A549 (cell line): ENCODE results near the gene NKAIN2. TPM values are rescaled to one million over a fixed set of nuclear protein-coding genes. Genes with fewer than 3 reads are reported as not detected.

ENCODE experiments used
- ATAC-seq, 2 experiments: fragments of 200-7000 bp in 1 of 2; fragments of >200 bp in 1 of 2; cut with Nextera tagmentation in 1 of 2; cut with Tn5 transposase in 1 of 2; 3 replicates each; pipeline versions ENCODE4 v1.8.0 to v1.9.1; 2018 to 2020; ENCODE audit warnings: mild to moderate bottlenecking in 1 of 2, moderate library complexity in 1 of 2
- CTCF ChIA-PET: fragments of 300-600 bp; sonication (Branson Sonifier 250); formaldehyde crosslinking; extraction: SDS; loops from one replicate; lab custom pipeline; 2021; ENCODE audit warnings: antibody characterized with exemption, inconsistent platforms; lab: Yijun Ruan, JAX
- POLR2A ChIA-PET: fragments of 350-600 bp; formaldehyde crosslinking; extraction: SDS; loops from one replicate; lab custom pipeline; 2021; ENCODE audit warnings: antibody characterized with exemption, inconsistent platforms; lab: Yijun Ruan, JAX
- DNase-seq, 2 experiments: peaks; one replicate each; pipeline versions ENCODE4 v3.0.0 to v3.0.0-alpha.2; 2011 to 2016; ENCODE audit warnings: low read depth in 1 of 2, low spot score in 1 of 2
- FAIRE-seq: peaks from 2 replicates; lab custom pipeline; 2011; peaks lifted over from hg19 to GRCh38; lab: Jason Lieb, UNC
- H3K27ac ChIP-seq, 2 experiments: fragments of >200 bp; sonication (Bioruptor Twin); formaldehyde crosslinking; 3 replicates each; pipeline ENCODE4 v1.5.1; 2016 to 2017
- H3K4me1 ChIP-seq: fragments of >200 bp; sonication (Bioruptor Twin); formaldehyde crosslinking; 3 replicates; pipeline ENCODE4 v1.6.1; 2016
- H3K4me2 ChIP-seq: fragments of >200 bp; sonication (Bioruptor Twin); formaldehyde crosslinking; 3 replicates; pipeline ENCODE4 v1.6.1; 2016
- H3K4me3 ChIP-seq: fragments of >200 bp; sonication (Bioruptor Twin); formaldehyde crosslinking; 3 replicates; pipeline ENCODE4 v1.5.1; 2016
- H3K9me3 ChIP-seq: fragments of >200 bp; sonication (Bioruptor Twin); formaldehyde crosslinking; 3 replicates; pipeline ENCODE4 v1.6.1; 2016
- CBX8 ChIP-seq: fragments of 200-600 bp; sonication (generic); IDR thresholded peaks from 2 replicates; pipeline ENCODE4 v1.6.1; 2016
- CEBPB ChIP-seq, 2 experiments: fragments of >200 bp in 1 of 2; sonication (Bioruptor Twin) in 1 of 2; formaldehyde crosslinking in 1 of 2; IDR thresholded peaks; 2 replicates each; pipeline ENCODE4 v1.6.1; 2012 to 2016
- CHD4 ChIP-seq: fragments of 200-600 bp; sonication (generic); IDR thresholded peaks from 2 replicates; pipeline ENCODE4 v1.6.1; 2016; ENCODE audit warnings: antibody characterized with exemption, mild to moderate bottlenecking, borderline replicate concordance
- EHF ChIP-seq: fragments of 250-450 bp; sonication (Bioruptor Pico); IDR thresholded peaks from 2 replicates; pipeline ENCODE4 v1.5.0; 2020; ENCODE audit warnings: mild to moderate bottlenecking
- ELK1 ChIP-seq: fragments of 150-350 bp; IDR thresholded peaks from 2 replicates; pipeline ENCODE4 v1.6.1; 2014; ENCODE audit warnings: low read depth, mild to moderate bottlenecking, low read length
- ESRRA ChIP-seq: fragments of 150-350 bp; IDR thresholded peaks from 2 replicates; pipeline ENCODE4 v1.6.1; 2014; ENCODE audit warnings: mild to moderate bottlenecking, low read length, borderline replicate concordance
- FOSB ChIP-seq: fragments of 250-450 bp; sonication (Bioruptor Pico); IDR thresholded peaks from 2 replicates; pipeline ENCODE4 v1.5.0; 2020; ENCODE audit warnings: mild to moderate bottlenecking, moderate library complexity
- FOSL2 ChIP-seq, 2 experiments: fragments of 450-650 bp in 1 of 2; fragments of >200 bp in 1 of 2; sonication (Bioruptor Twin) in 1 of 2; formaldehyde crosslinking; IDR thresholded peaks; 2 replicates each; pipeline versions ENCODE4 v1.5.0 to v1.6.1; 2016 to 2020; ENCODE audit warnings: mild to moderate bottlenecking in 1 of 2, moderate library complexity in 1 of 2
- GATA3 ChIP-seq: IDR thresholded peaks from 2 replicates; pipeline ENCODE4 v1.6.1; 2012; ENCODE audit warnings: borderline replicate concordance
- HEYL ChIP-seq: fragments of 250-450 bp; sonication (Bioruptor Pico); IDR thresholded peaks from 2 replicates; pipeline ENCODE4 v1.8.0; 2021; ENCODE audit warnings: mild to moderate bottlenecking, moderate library complexity
- HOXB13 ChIP-seq: fragments of 250-450 bp; sonication (Bioruptor Pico); IDR thresholded peaks from 2 replicates; pipeline ENCODE4 v1.5.0; 2020; ENCODE audit warnings: low read depth, mild to moderate bottlenecking, moderate library complexity
- KDM1A ChIP-seq: fragments of 200-600 bp; sonication (generic); IDR thresholded peaks from 2 replicates; pipeline ENCODE4 v1.6.1; 2016; ENCODE audit warnings: low read depth, mild to moderate bottlenecking
- KDM5A ChIP-seq: fragments of 200-600 bp; sonication (generic); IDR thresholded peaks from 2 replicates; pipeline ENCODE4 v1.6.1; 2016; ENCODE audit warnings: antibody characterized with exemption, mild to moderate bottlenecking
- MAFK ChIP-seq: fragments of 450-650 bp; IDR thresholded peaks from 2 replicates; pipeline ENCODE4 v1.6.1; 2014; ENCODE audit not compliant: partially characterized antibody
- MAZ ChIP-seq: fragments of 150-350 bp; IDR thresholded peaks from 2 replicates; pipeline ENCODE4 v1.6.1; 2014; ENCODE audit warnings: antibody characterized with exemption, low read depth, low read length, borderline replicate concordance
- MYC ChIP-seq: IDR thresholded peaks from 2 replicates; pipeline ENCODE4 v1.6.1; 2012; ENCODE audit warnings: mild to moderate bottlenecking, inconsistent platforms, low read length, improper control_type of control experiment, borderline replicate concordance
- NFE2L2 ChIP-seq: fragments of 150-350 bp; conservative IDR thresholded peaks from 2 replicates; pipeline ENCODE4 v1.6.1; 2014; ENCODE audit warnings: low read length
- NR3C1 ChIP-seq: fragments of >200 bp; sonication (Bioruptor Twin); formaldehyde crosslinking; IDR thresholded peaks from 3 replicates; pipeline ENCODE4 v1.6.1; 2017
- POLR2A ChIP-seq: IDR thresholded peaks from 2 replicates; pipeline ENCODE4 v1.6.1; 2012; ENCODE audit warnings: mild to moderate bottlenecking, low read length
- RAD21 ChIP-seq, 2 experiments: fragments of >200 bp in 1 of 2; sonication (Bioruptor Twin) in 1 of 2; formaldehyde crosslinking in 1 of 2; IDR thresholded peaks in 1 of 2; conservative IDR thresholded peaks in 1 of 2; 2 replicates in 1 of 2; 3 replicates in 1 of 2; pipeline ENCODE4 v1.6.1; 2012 to 2018; ENCODE audit warnings: inconsistent platforms in 1 of 2
- RARB ChIP-seq: fragments of 250-450 bp; sonication (Bioruptor Pico); IDR thresholded peaks from 2 replicates; pipeline ENCODE4 v1.8.0; 2021; ENCODE audit warnings: mild to moderate bottlenecking, moderate library complexity
- REST ChIP-seq: fragments of 200-600 bp; sonication (generic); IDR thresholded peaks from 2 replicates; pipeline ENCODE4 v1.6.1; 2016; ENCODE audit warnings: antibody characterized with exemption, mild to moderate bottlenecking, moderate library complexity
- RFX5 ChIP-seq: fragments of 450-650 bp; IDR thresholded peaks from 2 replicates; pipeline ENCODE4 v1.7.1; 2014; ENCODE audit warnings: antibody characterized with exemption, mild to moderate bottlenecking, moderate library complexity
- SMC3 ChIP-seq: fragments of >200 bp; sonication (Bioruptor Twin); formaldehyde crosslinking; IDR thresholded peaks from 3 replicates; pipeline ENCODE4 v1.6.1; 2018; ENCODE audit warnings: inconsistent platforms
- SREBF2 ChIP-seq: fragments of 450-650 bp; IDR thresholded peaks from 2 replicates; pipeline ENCODE4 v1.6.1; 2014; ENCODE audit warnings: mild to moderate bottlenecking, moderate library complexity
- TP53 ChIP-seq: fragments of 250-450 bp; sonication (Bioruptor Pico); IDR thresholded peaks from 2 replicates; pipeline ENCODE4 v1.5.0; 2021; ENCODE audit warnings: mild to moderate bottlenecking, moderate library complexity
- USF2 ChIP-seq: fragments of 450-650 bp; IDR thresholded peaks from 2 replicates; pipeline ENCODE4 v1.6.1; 2014; ENCODE audit warnings: antibody characterized with exemption
- ZC3H11A ChIP-seq: fragments of 450-650 bp; IDR thresholded peaks from 2 replicates; pipeline ENCODE4 v1.6.1; 2014; ENCODE audit warnings: antibody characterized with exemption, mild to moderate bottlenecking
- ZFP36 ChIP-seq: fragments of 450-650 bp; IDR thresholded peaks from 2 replicates; pipeline ENCODE4 v1.6.1; 2014; ENCODE audit warnings: borderline replicate concordance; ENCODE audit not compliant: partially characterized antibody
- WGBS: methylation state at CpG from one replicate; pipeline ENCODE4 v1.1.6; 2017; ENCODE audit errors: missing lambda C conversion rate; 5-methylcytosine and 5-hydroxymethylcytosine counted together
- polyA plus RNA-seq, 4 experiments: library from polyadenylated mRNA; depleted of rRNA in 3 of 4; stranded (reverse); fragments of >200 nt; fragmentation: RNase III in 1 of 4; extraction: RNeasy Plus Mini Kit Qiagen cat#74134 plus additional on column Dnase treatment in 1 of 4; gene quantifications; 2 replicates in 3 of 4; 3 replicates in 1 of 4; pipeline ENCODE4 v1.2.3, GENCODE V29; 2011 to 2017
- TF ChIP-seq, protein P1 (sequence below): IDR thresholded peaks from 2 replicates; pipeline ENCODE4 v1.6.1; 2012

The NKAIN2 gene
- polyA plus RNA-seq, 2 of the 4 experiments (the other 2 are of a cell fraction) = not detected

DNA sequence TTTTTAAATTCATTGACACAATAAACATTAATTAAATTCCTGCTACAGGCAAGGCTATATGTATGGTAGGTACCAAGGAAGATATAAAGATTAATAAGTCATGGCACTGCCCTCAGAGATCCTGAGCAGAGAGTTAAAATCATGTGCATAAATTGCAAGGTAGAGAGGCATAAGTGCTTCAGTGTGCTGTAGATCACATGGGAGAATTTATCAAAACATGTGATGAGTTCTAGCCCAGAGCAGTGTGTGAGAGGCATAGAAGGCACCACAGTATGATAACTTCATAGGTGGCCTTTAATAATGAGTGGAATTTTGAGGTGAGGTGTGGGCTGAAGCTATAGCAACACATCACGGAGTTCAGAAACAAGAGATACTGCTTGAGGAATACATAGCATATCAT, 692.7 kb downstream of the NKAIN2 start:
- WGBS = 10% methylated on average over 1 of the region's 1 CpG
- no peaks in the 10 kb centered on the region for H3K4me1 ChIP-seq
- POLR2A ChIA-PET = no interaction called here
- no peak for DNase-seq
- H3K9me3 ChIP-seq = no peaks in the 10 kb centered on the region
- H3K27ac ChIP-seq = no peak overlapping the region
- TF ChIP-seq HEYL (CRISPR knock-in tag) (no peak), GATA3 (no peak), TP53 (CRISPR knock-in tag) (no peak), USF2 (no peak)
- ATAC-seq = no peak
- no peak overlapping the region for H3K4me2 ChIP-seq
- no peak for FAIRE-seq
- no peak overlapping the region for H3K4me3 ChIP-seq
- CTCF ChIA-PET = no interaction called here

DNA sequence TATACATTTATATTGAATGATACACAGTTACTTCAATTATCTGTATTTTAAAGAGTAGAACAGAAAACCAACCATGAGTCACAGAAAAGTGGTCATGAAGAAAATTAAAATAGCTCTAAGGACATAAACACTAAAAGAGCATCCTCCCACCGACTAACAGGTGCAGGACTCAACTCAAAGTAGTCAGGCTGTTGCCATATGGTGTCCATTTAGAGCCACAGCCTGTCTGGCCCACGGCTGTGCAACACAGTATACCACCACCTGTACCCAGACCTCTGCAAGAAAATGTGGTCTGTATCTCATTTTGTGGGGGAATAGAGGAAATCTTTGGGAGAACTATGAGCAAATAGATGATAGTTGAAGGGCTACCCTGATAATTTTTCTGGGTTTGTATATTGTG, 708.8 kb downstream of the NKAIN2 start:
- Histone ChIP-seq H3K4me1 (no peaks in the 10 kb centered on the region), H3K27ac (no peak overlapping the region), H3K4me3 (no peak overlapping the region), H3K4me2 (no peak overlapping the region), H3K9me3 (no peaks in the 10 kb centered on the region)
- no peak for DNase-seq
- no peak for ATAC-seq
- 0% methylated on average over 2 of the region's 2 CpGs for WGBS
- ChIA-PET CTCF (no interaction called here), POLR2A (no interaction called here)
- TF ChIP-seq CHD4 (no peak), CBX8 (no peak), MYC (no peak), ESRRA (no peak), SREBF2 (no peak), ZC3H11A (no peak), MAFK (no peak), RARB (no peak), MAZ (no peak), EHF (no peak), FOSB (CRISPR knock-in tag) (no peak), KDM1A (no peak), ELK1 (no peak), RFX5 (no peak)
- no peak for FAIRE-seq

DNA sequence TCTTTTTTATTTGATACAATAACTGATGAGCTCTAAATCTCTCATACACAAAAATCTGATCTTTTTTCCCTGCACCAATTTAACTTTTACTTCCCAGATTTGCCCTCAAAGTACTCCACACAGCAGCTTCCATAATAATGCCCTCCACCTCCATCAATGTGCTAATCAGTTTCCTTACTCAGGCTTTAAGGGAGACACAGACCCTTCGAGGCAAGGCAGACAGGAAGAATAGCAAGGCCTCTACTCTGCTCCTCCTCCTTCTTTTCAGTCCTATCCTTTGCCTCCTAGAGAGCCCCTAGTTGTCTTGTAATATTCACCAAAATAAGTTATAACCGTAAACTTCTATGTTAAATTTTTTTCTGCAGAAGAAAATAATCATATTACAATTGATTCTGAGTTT, 713.7 kb downstream of the NKAIN2 start:
- no peak overlapping the region for H3K4me2 ChIP-seq
- POLR2A ChIA-PET = no interaction called here
- FAIRE-seq = no peak
- H3K27ac ChIP-seq = no peak overlapping the region
- CTCF ChIA-PET = no interaction called here
- WGBS = 0% methylated on average over 2 of the region's 2 CpGs
- DNase-seq = no peak
- no peaks in the 10 kb centered on the region for H3K9me3 ChIP-seq
- H3K4me3 ChIP-seq = no peak overlapping the region
- no peak for ATAC-seq
- H3K4me1 ChIP-seq = no peaks in the 10 kb centered on the region
- TF ChIP-seq FOSL2 (IDR thresholded peaks at IDR 0.05) (no peak), FOSL2 (CRISPR knock-in tag; IDR thresholded peaks at IDR 0.05) (no peak), REST (no peak), POLR2A (no peak), KDM1A (no peak), RARB (no peak), CEBPB (IDR thresholded peaks at IDR 0.05) (no peak), ZFP36 (no peak), TP53 (CRISPR knock-in tag) (no peak), KDM5A (no peak), RAD21 (conservative IDR thresholded peaks at IDR 0.05 in 1 of 2, IDR thresholded peaks at IDR 0.05 in 1 of 2) (no peak), NR3C1 (no peak), SMC3 (no peak), HOXB13 (no peak), RFX5 (no peak), NFE2L2 (no peak)
- TF ChIP-seq, protein P1, sequence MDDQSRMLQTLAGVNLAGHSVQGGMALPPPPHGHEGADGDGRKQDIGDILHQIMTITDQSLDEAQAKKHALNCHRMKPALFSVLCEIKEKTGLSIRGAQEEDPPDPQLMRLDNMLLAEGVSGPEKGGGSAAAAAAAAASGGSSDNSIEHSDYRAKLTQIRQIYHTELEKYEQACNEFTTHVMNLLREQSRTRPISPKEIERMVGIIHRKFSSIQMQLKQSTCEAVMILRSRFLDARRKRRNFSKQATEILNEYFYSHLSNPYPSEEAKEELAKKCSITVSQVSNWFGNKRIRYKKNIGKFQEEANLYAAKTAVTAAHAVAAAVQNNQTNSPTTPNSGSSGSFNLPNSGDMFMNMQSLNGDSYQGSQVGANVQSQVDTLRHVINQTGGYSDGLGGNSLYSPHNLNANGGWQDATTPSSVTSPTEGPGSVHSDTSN = no peak
